Endothelial cell of umbilical vein (primary cell): ENCODE data around the gene ZNRD2. TPM values are rescaled to one million over a fixed set of nuclear protein-coding genes. Genes with fewer than 3 reads are reported as not detected.

Source experiments
- BruUV-seq: library from RNA; stranded (reverse); fragments of 400-500 nt; replicated peaks from 2 replicates; lab custom pipeline; 2021; lab: Mats Ljungman, UMichigan
- CTCF ChIA-PET: fragments of 300-600, 350-600 bp; sonication (Branson Sonifier 250); formaldehyde crosslinking; loops from one replicate; lab custom pipeline; 2021; ENCODE audit warnings: antibody characterized with exemption, inconsistent platforms; lab: Charles Lee
- POLR2A ChIA-PET: fragments of 300-600, 350-600 bp; sonication (Branson Sonifier 250); formaldehyde crosslinking; loops from one replicate; lab custom pipeline; 2021; ENCODE audit warnings: antibody characterized with exemption, inconsistent platforms; lab: Charles Lee
- DNase-seq: peaks from one replicate; pipeline ENCODE4 v3.0.0-alpha.2; 2011; ENCODE audit warnings: low read depth, low spot score
- FAIRE-seq: peaks from 2 replicates; lab custom pipeline; 2011; peaks lifted over from hg19 to GRCh38; lab: Jason Lieb, UNC
- H2AFZ ChIP-seq: 2 replicates; pipeline ENCODE4 v1.6.0; 2012; ENCODE audit warnings: low read depth, low read length, control low read depth, inconsistent platforms
- H3K27ac ChIP-seq: 2 replicates; pipeline ENCODE4 v1.5.1; 2011; ENCODE audit warnings: low read depth, mild to moderate bottlenecking, control low read depth, low read length, moderate library complexity; ENCODE audit not compliant: insufficient read depth
- H3K27me3 ChIP-seq, 2 experiments: 2 replicates each; pipeline versions ENCODE4 v1.6.0 to v1.6.1; 2011; ENCODE audit warnings: low read length in 2 of 2, mixed read lengths in 1 of 2; ENCODE audit not compliant: control insufficient read depth in 2 of 2, insufficient read depth in 2 of 2
- H3K36me3 ChIP-seq, 2 experiments: 2 replicates in 1 of 2; 3 replicates in 1 of 2; pipeline ENCODE4 v1.5.1; 2011; ENCODE audit warnings: low read length in 2 of 2, mild to moderate bottlenecking in 1 of 2, moderate library complexity in 1 of 2; ENCODE audit not compliant: control insufficient read depth in 2 of 2, insufficient read depth in 2 of 2; ENCODE audit errors: extremely low read depth in 1 of 2
- H3K4me1 ChIP-seq: 3 replicates; pipeline ENCODE4 v1.5.1; 2011; ENCODE audit warnings: mild to moderate bottlenecking, low read length; ENCODE audit not compliant: control insufficient read depth, insufficient read depth; ENCODE audit errors: extremely low read depth
- H3K4me2 ChIP-seq: 2 replicates; pipeline ENCODE4 v1.6.1; 2011; ENCODE audit warnings: low read length, control low read depth, mixed read lengths; ENCODE audit not compliant: insufficient read depth
- H3K4me3 ChIP-seq, 3 experiments: fragments of 200-600 bp in 1 of 3; sonication (generic), shearing (Covaris generic) in 1 of 3; replicated peaks in 1 of 3; 2 replicates each; pipeline ENCODE4 v1.5.1; 2011 to 2016; ENCODE audit warnings: control low read depth in 3 of 3, low read length in 3 of 3, mild to moderate bottlenecking in 2 of 3, inconsistent platforms in 1 of 3, low read depth in 1 of 3, moderate library complexity in 1 of 3; ENCODE audit not compliant: insufficient read depth in 1 of 3
- H3K79me2 ChIP-seq: 2 replicates; pipeline ENCODE4 v1.6.0; 2012; ENCODE audit warnings: low read length, inconsistent platforms; ENCODE audit not compliant: control insufficient read depth, insufficient read depth
- H3K9ac ChIP-seq: replicated peaks from 2 replicates; pipeline ENCODE3; 2011; ENCODE audit warnings: low read length, control low read depth; ENCODE audit not compliant: insufficient read depth; ENCODE audit errors: extremely low read depth
- H3K9me1 ChIP-seq: replicated peaks from 3 replicates; pipeline ENCODE4 v1.6.0; 2011; ENCODE audit warnings: mild to moderate bottlenecking, low read length; ENCODE audit not compliant: control insufficient read depth, insufficient read depth; ENCODE audit errors: extremely low read depth
- H3K9me3 ChIP-seq: replicated peaks from 2 replicates; pipeline ENCODE4 v1.5.1; 2012; ENCODE audit warnings: low read length, inconsistent platforms; ENCODE audit not compliant: control insufficient read depth, insufficient read depth
- H4K20me1 ChIP-seq: replicated peaks from 2 replicates; pipeline ENCODE3; 2011; ENCODE audit warnings: mild to moderate bottlenecking, low read length; ENCODE audit not compliant: control insufficient read depth, insufficient read depth; ENCODE audit errors: extremely low read depth
- CTCF ChIP-seq, 2 donors: IDR thresholded peaks; 1 replicate in 1 of 2; 2 replicates in 1 of 2; pipeline ENCODE4 v1.5.1; 2011; ENCODE audit warnings: low read length in 2 of 2, mild to moderate bottlenecking in 2 of 2, moderate library complexity in 2 of 2, control low read depth in 1 of 2, inconsistent platforms in 1 of 2, low read depth in 1 of 2; ENCODE audit not compliant: insufficient read depth in 1 of 2; ENCODE audit errors: extremely low read depth in 1 of 2
- EZH2 ChIP-seq: IDR thresholded peaks from 2 replicates; pipeline ENCODE4 v1.6.1; 2012; ENCODE audit warnings: borderline replicate concordance, low read depth, mild to moderate bottlenecking, moderate library complexity, low read length, inconsistent platforms; ENCODE audit not compliant: severe bottlenecking
- FOS ChIP-seq: IDR thresholded peaks from 2 replicates; pipeline ENCODE4 v1.6.1; 2011; ENCODE audit warnings: mild to moderate bottlenecking, low read length, moderate library complexity, borderline replicate concordance; ENCODE audit not compliant: insufficient read depth
- GATA2 ChIP-seq: IDR thresholded peaks from 2 replicates; pipeline ENCODE4 v1.7.0; 2011; ENCODE audit warnings: low read depth, mild to moderate bottlenecking, moderate library complexity, mixed read lengths, low read length; ENCODE audit not compliant: insufficient read length, insufficient read depth
- JUN ChIP-seq: IDR thresholded peaks from 2 replicates; pipeline ENCODE4 v1.6.1; 2011; ENCODE audit warnings: borderline replicate concordance, low read depth; ENCODE audit not compliant: insufficient read length, insufficient read depth
- MYC ChIP-seq: IDR thresholded peaks from one replicate; pipeline ENCODE4 v1.6.1; 2011; ENCODE audit warnings: mild to moderate bottlenecking, low read depth, low read length
- POLR2A ChIP-seq: IDR thresholded peaks from 2 replicates; pipeline ENCODE4 v1.6.1; 2012; ENCODE audit warnings: low read depth, mild to moderate bottlenecking, control low read depth, low read length
- POLR2AphosphoS5 ChIP-seq: IDR thresholded peaks from 2 replicates; pipeline ENCODE4 v1.6.1; 2012; ENCODE audit warnings: low read depth, mild to moderate bottlenecking, control low read depth, low read length, moderate library complexity; ENCODE audit not compliant: insufficient read depth
- dilution Hi-C: fragments of 300-500 bp; cut with MboI; formaldehyde crosslinking; loops from one replicate; pipeline ENCODE4 v1.15.0; 2019; ENCODE audit warnings: low sequenced_read_pairs; ENCODE audit not compliant: extremely low pct_ligation_motif_present
- intact Hi-C: fragments of 100-400 bp; cut with micrococcal nuclease; formaldehyde crosslinking; loops from one replicate; pipeline ENCODE4 v1.10.0; 2022
- polyA plus RNA-seq, 4 experiments: library from polyadenylated mRNA; depleted of rRNA in 3 of 4; stranded (reverse) in 3 of 4; unstranded in 1 of 4; fragments of >200 nt; gene quantifications; 2 replicates each; pipeline versions ENCODE4 v1.2.1 to v1.2.3, GENCODE V29; 2011 to 2012; ENCODE audit warnings: missing spikeins in 1 of 4
- total RNA-seq: library from RNA; stranded (reverse); gene quantifications from 2 replicates; pipeline ENCODE4 v1.2.3, GENCODE V29; 2021
- TF ChIP-seq, protein P1 (sequence below): IDR thresholded peaks from 2 replicates; pipeline ENCODE4 v1.6.1; 2011; ENCODE audit not compliant: insufficient read depth, insufficient read length

ZNRD2 gene
- total and polyA plus RNA-seq, 2 donors (not counting 3 experiments of a cell fraction or from before 2014, with no cell fraction given): 40.8 to 96.7 TPM

GRCh38 chr11:65562020-65562419 is 8.3 kb upstream of the ZNRD2 start:
- CTCF ChIA-PET: interaction anchor here (1.0 to 4.3 kb wide), 2 partner anchors 10 to 22 kb away, joined by 3 to 54 read pairs; partner anchors contain the start of gene FAM89B
- H4K20me1 ChIP-seq: no peaks in the 10 kb centered on the region
- POLR2A ChIA-PET: no interaction called here
- no peak for TF ChIP-seq POLR2AphosphoS5
- no peak for TF ChIP-seq EZH2
- TF ChIP-seq, protein P1, sequence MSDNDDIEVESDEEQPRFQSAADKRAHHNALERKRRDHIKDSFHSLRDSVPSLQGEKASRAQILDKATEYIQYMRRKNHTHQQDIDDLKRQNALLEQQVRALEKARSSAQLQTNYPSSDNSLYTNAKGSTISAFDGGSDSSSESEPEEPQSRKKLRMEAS: no peak
- no peak for TF ChIP-seq MYC
- no peak for TF ChIP-seq POLR2A
- TF ChIP-seq CTCF (IDR thresholded peaks at IDR 0.05; ENCODE audit: extremely low read depth in 1 of 2, insufficient read depth in 1 of 2, low read depth in 1 of 2, low read length in 2 of 2): no peak
- no peak for TF ChIP-seq GATA2
- TF ChIP-seq JUN: no peak
- TF ChIP-seq FOS: no peak
- H3K4me3 ChIP-seq: no peak overlapping the region
- FAIRE-seq (no peak), DNase-seq (no peak)
- H3K4me1 ChIP-seq: peaks cover 47% of the 10 kb centered on the region
- H3K9me3 ChIP-seq: no peaks in the 10 kb centered on the region
- no peak overlapping the region for H3K4me2 ChIP-seq
- no peak overlapping the region for H3K27ac ChIP-seq
- no peaks in the 10 kb centered on the region for H3K36me3 ChIP-seq
- intact Hi-C loops (no loop called here), dilution Hi-C loops (no loop called here)
- H3K9me1 ChIP-seq: no peaks in the 10 kb centered on the region
- H3K9ac ChIP-seq: no peak overlapping the region
- H3K27me3 ChIP-seq: no peaks in the 10 kb centered on the region
- BruUV-seq: no TSS peak
- H2AFZ ChIP-seq: no peak overlapping the region
- H3K79me2 ChIP-seq: peaks cover 5% of the 10 kb centered on the region
